NCI-H1436 treated with DMSO at 0.1 percent for 48 hours (cell line): Measurements from ENCODE around the gene SIRPG.
"Not testable (repeated sequence)": the region's sequence is repeated elsewhere in the genome, so short reads cannot be mapped to it uniquely, and the experiment has no call there.

Source experiments
- DNase-seq: peaks from one replicate; lab custom pipeline; 2025; lab: John Stamatoyannopoulos, UW

The SIRPG gene

GRCh38 chr20:1657556-1658334, at the start of gene SIRPG:
Gene SIRPG (minus strand): TSS chr20:1657779. CDS start chr20:1657714, 65 bp downstream.
- no peak for DNase-seq

GRCh38 chr20:1706887-1707286, 49.3 kb upstream of the SIRPG start:
- DNase-seq, result not testable (repeated sequence)

DNA sequence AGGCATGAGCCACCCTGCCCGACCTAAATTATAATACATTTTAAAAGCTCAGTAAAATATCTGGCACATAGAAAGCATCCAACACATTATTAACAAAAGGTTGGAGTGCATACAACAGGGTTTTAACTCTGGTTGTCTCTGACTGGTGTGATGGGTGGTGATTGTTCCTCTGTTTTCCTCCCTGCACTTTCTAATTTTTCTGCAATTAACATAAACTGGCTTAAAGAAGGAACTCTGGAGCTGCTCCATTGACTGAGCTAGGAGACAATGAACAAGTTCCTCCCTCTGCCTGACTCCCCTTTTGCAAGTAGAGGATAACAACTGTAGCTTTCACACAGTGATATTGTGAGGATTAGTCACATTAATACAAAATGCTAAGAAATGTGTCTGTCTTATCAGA, 48.5 kb upstream of the SIRPG start:
- DNase-seq, result no peak

- no peak for DNase-seq
Observed at GRCh38 chr20:1702855-1703254, 45.3 kb upstream of the SIRPG start.

DNA sequence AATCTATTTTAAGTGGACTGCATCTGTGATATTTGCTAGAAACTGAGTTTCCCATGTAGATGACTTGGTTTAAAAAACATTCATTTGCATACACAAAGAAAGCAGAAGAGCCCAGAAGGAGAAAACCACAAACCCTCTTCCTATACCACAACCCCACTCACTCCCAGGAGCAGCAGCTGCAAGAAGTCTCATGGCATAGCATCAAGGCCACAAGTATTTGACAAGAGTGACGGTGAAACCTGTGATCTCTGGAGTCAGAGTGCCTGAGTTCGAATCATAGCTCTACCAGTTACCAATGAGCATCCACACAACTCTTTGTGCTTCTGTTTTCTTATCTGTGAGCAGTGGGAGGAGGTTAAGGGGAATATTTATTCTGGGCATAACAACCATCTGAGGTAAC, 44.7 kb upstream of the SIRPG start:
- no peak for DNase-seq

DNA sequence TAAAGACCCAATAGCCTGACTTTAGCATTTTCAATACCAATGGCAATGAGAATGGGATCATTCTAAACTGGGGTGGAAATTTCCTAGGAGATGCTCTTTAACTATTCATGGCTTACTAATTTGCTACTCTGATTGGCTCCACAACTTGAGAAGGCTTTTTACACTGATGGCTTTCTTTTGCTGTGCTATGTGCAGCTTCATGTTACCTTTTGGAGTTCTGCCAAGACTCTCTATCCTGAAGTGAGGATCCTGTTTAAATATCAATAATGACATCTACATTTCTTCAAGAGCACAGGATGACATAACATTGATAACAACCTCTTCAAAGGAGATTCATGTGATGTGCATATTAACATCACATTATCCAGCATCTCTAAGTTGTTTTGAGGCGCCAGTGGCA, 43.4 kb upstream of the SIRPG start:
- no peak for DNase-seq

- DNase-seq, result no peak
Observed at GRCh38 chr20:1697592-1697991, 40.0 kb upstream of the SIRPG start.

DNA sequence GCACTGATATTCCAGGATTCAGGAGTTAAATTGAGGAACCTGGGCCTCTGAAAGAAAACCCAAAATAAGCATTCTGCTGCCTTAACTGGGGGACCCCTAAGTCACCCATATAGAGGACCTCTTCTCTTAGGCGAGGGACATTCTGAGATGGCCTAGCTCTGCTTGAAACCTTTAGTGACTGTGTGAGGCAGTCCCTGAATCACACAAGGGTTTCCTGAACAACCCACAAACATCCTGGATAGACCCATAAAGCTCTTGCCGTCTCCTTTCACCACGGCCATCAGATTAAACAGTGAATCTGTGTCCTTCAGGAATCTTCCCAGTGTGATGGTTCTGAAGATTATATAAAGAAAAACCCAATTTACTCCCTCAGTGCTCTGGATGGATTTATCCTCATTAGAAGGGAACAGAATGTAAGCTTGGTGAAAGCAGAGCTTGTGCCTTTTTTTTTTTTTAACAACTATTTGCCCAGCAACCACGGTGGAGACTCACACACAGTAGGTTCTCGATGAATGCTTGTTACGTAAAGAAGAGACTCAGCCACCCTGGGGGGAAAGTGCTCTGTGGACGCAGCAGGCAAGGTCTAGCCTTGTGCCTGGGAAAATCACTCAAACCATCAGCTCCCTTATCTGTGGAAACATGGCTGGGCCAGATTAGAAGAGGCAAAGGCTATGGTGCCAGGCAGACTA, 39.1 kb upstream of the SIRPG start:
- no peak for DNase-seq

DNA sequence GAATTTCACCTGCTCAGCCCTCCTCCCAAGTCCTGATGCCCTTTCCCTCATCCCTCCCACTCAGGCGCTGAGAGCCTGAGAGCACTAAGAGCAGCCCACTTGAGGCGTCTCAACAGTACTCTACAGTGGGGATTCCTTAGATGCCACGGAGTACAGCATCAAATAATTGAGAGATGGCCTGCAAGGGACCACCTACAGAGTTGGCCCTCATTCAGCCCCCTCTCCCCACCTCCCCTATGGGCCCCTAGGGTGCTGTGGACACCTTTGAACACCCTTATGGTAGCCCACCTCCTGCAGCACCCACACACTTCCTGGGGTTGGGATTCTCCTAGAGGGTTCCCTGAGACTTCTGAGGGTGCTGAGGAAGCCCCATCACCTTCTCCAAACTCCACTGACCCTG, 37.1 kb upstream of the SIRPG start:
- DNase-seq, result no peak

DNA sequence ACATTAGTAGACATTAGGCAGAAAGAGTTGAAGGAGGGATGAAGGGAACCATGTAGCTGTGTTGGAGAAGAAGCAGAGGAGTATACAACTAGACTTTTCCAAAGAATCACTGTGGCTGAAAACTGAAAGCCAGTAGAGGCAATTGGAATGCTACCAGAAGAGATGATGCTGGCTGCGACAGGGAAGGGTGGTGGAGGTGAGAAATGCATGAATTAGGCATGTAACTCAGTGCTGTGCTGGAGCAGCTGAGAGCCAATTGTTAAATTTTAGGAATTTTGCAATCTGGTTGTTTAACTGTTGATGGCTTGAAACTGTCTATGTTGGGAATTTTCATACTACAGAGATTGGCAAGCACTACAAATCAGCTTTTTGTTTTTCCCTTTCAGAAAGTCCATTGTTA, 35.8 kb upstream of the SIRPG start:
- DNase-seq, result no peak

GRCh38 chr20:1689721-1690120, 32.1 kb upstream of the SIRPG start:
- DNase-seq, result no peak

DNA sequence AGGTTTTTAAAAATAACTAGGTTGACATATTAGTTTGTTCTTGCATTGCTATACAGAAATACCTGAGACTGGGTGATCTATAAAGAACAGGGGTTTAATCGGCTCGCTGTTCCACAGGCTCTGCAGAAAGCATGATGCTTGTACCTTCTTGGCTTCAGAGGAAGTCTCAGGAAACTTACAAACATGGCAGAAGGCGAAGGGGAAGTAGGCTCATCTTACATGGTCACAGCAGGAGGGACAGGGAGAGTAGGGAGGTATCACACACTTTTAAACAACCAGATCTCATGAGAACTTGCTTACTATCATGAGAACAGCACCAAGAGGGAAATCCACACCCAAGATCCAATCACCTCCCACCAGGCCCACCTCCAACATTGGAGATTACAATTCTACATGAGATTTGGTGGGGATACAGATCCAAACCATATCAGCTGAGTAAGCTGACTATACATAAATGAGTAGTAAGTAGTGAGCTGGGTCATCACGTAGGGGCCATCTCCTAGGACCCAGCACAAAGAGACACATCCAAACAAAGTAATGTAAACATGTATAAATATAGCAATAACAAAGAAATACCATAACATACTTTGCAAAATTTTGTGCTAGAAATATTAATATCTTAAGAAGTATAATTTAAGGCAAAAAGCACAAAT, 31.4 kb upstream of the SIRPG start:
- DNase-seq, result no peak

GRCh38 chr20:1687053-1687452, 29.5 kb upstream of the SIRPG start:
- no peak for DNase-seq

GRCh38 chr20:1686151-1686748, 28.7 kb upstream of the SIRPG start:
- no peak for DNase-seq

DNA sequence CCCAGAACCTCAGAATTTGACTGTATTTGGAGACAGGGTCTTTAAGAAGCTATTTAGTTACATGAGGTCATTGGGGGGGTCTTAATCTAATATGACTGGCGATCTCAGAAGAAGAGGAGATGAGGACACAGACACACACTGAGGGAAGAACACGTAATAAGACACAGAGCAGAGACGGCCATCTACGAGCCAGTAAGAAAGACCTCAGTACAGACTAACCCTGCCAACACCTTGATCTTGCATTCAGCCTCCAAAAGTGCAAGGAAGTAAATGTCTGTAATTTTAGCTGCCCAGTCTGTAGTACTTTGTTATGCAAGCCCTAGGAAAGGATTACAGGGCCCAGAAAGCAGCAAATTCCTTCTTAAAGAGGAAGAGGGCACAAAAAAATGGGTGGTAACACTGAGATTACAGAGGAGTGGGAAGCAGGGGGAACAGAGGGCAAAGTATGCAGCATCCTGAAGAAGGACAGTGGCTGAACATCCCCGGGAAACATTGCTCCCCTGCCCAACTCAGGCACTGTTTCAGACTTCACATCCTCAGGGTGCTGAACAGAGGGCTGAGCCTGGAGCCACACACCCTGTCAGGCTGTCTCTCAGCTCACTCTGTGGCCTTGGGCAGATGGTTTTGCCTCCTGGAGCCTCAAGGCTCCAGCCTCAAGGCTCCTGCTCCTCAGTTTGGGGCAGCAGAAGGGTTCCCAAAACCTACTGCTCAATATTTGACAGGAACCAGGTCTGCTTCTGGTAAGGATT, 27.9 kb upstream of the SIRPG start:
- DNase-seq, result no peak

DNA sequence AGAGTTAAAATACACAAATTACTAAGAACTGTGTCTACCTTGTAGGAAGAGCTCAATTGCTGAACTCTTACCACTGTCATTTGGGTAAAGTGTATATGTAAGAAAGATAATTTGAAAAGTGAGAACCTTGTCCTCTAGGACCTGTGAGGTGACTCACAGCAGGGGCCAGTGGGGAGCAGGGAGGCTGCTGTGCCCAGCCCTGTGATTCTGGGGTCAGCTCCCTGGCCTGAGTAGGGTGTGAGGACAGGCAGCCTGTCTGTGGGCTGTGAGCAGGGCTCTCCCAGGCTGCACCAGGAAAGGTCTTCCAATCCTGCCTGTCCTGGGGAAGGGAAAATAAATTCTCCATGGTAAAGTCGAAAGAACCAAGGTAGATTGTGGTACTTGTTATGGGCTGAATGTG, 27.3 kb upstream of the SIRPG start:
- DNase-seq, result no peak

DNA sequence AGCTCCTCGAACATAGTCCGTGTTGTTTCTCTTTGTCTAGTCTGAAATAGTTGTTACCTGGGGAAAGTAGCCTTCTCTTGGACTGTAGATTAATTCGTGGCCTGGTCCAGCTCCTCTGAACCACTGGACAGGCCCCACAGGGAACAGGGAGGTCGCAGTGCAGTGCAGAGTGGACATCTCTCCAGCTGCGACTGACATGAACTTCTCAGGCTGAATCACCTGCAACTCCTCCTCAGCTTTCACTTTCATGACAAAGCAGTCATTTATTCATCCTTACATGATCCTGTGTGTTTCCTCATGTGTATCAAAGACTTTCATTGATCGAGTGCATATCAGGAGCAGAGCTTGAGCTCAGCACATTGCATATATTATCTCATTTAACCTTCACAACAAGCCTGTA, 19.1 kb upstream of the SIRPG start:
- DNase-seq, result no peak

GRCh38 chr20:1674990-1675780, 17.6 kb upstream of the SIRPG start:
- no peak for DNase-seq

- no peak for DNase-seq
Observed at GRCh38 chr20:1674361-1674760, 16.8 kb upstream of the SIRPG start.

DNA sequence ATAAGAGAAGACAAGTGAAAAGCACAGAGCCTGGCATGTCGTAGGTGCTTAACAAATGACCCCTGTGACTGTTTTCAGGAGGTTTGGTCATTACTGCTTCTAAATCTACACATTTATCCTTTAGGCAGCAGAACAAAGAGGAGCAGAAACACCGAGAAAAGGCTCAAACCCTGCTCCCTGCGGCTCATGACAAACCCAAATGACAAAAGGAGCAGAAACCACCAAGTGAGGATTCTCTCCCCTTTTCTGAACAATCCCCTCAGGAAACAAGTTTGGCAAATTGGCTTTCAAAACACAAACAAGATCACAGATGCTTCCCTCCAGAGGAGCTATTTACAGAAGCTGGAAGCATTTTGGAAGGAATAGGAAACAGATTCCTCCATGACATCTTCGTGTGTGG, 15.8 kb upstream of the SIRPG start:
- no peak for DNase-seq

DNA sequence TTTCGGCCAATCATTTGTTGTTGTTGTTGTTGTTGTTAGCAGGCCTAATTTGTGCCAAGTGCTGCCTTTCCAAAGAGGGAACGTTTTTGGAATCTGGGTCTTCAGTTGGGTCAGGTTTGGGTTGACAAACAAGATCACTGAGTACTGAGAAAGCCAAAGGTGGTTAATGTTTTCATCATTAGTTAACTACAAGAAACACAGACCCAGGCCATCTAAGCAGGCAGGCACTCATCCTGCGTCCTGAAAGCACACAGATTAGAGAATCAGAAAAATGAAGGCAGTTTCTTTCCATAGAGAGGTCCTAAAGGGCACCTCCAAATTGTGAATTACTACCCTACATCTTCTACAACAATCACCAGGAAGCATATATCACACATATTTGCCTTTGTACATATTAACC, 15.1 kb upstream of the SIRPG start:
- DNase-seq, result no peak
